ENCODE measurements around the gene ARRDC2. TPM values are rescaled to one million over a fixed set of nuclear protein-coding genes. Genes with fewer than 3 reads are reported as not detected.

ARRDC2 gene
- total RNA-seq, 5 donors from 2014 or later (not counting 1 experiment from before 2014, with no cell fraction given) = 163 to 195 (median 188) TPM

DNA sequence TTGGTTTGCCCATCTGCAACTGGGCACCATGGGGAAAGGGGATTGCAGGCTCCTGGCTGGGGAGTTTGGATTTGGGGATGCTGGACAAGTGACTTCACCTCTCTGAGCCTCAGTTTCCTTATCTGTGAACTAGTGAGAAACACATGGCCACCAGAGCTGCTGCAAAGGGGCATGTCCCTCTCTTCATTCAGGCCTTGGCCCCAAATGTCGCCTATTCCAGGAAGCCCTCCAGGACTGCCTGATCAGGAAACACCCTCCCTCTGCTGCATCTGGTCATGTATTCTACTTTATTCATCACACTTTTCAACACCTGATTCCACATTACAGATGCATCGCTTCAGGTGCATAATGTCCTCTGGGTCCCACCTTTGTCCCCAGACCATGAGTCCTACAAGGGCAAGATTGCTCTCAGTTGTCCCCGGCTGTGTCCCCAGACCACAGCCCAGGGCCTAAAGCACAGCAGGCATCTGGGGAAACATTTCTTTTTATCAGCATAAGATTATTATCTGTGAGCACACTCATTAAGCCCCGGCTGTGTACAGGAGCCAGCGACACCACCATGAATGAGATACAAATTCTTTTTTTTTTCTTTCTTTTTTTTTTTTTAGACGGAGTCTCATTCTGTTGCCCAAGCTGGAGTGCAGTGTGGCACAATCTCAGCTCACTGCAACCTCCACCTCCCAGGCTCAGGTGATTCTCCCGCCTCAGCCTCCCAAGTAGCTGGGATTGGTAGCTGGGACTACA, 37.5 kb downstream of the ARRDC2 start:
- H3K27me3 Mint-ChIP-seq = no peaks in the 10 kb centered on the region
- peak overlapping the region; percentile 89 to 95 for H3K27ac Mint-ChIP-seq
- ATAC-seq (replicated peaks in 1 of 4) = peak in 3 of 4 experiments; percentile 6 to 25 (median 9)
- Histone ChIP-seq H3K27ac (ENCODE audit: low read length) (peak overlapping the region; percentile 84), H3K4me3 (ENCODE audit: control insufficient read depth in 1 of 2, extremely low read depth in 1 of 2, low read length in 1 of 2) (peak overlapping the region; percentile 50 to 66), H3K27me3 (replicated peaks in 1 of 2; ENCODE audit: control insufficient read depth in 2 of 2, extremely low read depth in 1 of 2, insufficient read depth in 2 of 2, low read length in 1 of 2) (peaks cover 0 to 3% of the 10 kb centered on the region in 2 experiments), H3K4me1 (ENCODE audit: control insufficient read depth in 1 of 2, extremely low read depth in 1 of 2, insufficient read depth in 2 of 2, low read length in 2 of 2) (peaks cover 17 to 41% of the 10 kb centered on the region in 2 experiments), H3K36me3 (ENCODE audit: control insufficient read depth in 2 of 2, extremely low read depth in 1 of 2, insufficient read depth in 1 of 2, low read length in 1 of 2) (no peaks in the 10 kb centered on the region), H3K9me3 (no peaks in the 10 kb centered on the region)
- H3K4me3 Mint-ChIP-seq = peak overlapping the region; percentile 60 to 75 (median 74)
- 51% methylated on average over 2 of the region's 7 CpGs for WGBS (ENCODE audit: insufficient coverage)
- no peaks in the 10 kb centered on the region for H3K36me3 Mint-ChIP-seq
- H3K9me3 Mint-ChIP-seq = no peaks in the 10 kb centered on the region
- DNase-seq = no peak
- H3K4me1 Mint-ChIP-seq = peaks cover 47 to 67% (median 47%) of the 10 kb centered on the region in 3 donors
- POLR2A ChIA-PET = interaction anchor here in 1 of 2 donors (0.6 to 0.7 kb wide), 2 partner anchors 37 to 234 kb away, joined by 3 to 6 read pairs; partner anchors contain the start of gene ARRDC2
- CTCF ChIA-PET = interaction anchor here (0.6 to 1.2 kb wide), 8 partner anchors 10 to 1583 kb away, joined by 3 to 8 read pairs (median 4); partner anchors contain the start of genes IL12RB1 (in 1 of the 2), RPL18A (in 1 of the 2) and SSBP4 (in 1 of the 2)

DNA sequence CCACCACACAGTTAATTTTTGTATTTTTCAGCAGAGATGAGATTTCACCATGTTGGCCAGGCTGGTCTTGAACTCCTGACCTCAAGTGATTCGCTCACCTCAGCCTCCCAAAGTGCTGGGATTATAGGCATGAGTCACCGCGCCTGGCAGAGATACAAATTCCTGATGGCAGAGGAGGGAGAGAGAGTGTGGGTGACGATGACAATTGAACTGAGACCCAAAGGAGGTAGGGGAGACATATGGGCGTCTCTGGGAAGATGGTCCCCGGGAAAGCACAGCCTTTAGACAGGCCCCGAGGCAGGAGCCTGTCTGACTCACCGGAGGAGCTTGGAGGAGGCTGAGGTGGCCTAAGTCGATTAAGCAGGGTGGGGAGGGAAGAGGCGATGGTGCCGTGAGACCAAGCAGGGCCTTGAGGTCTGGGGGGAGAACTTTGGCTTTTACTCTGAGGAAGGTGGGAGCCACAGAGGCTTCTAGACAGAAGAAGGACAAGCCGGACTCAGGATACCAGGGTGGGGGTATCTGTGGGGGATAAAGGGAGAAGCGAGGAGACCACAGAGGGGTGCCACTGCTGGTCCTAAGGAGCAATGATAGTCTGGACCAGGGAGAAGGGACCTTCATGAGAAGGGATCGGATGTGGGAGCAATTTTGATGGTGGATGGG, 38.2 kb downstream of the ARRDC2 start:
- H3K27me3 Mint-ChIP-seq = no peaks in the 10 kb centered on the region
- ChIA-PET POLR2A (interaction anchor here in 1 of 2 donors (1.1 to 1.2 kb wide), 2 partner anchors 9 to 36 kb away, joined by 3 read pairs; no protein-coding TSS in a partner anchor), CTCF (interaction anchor here in 1 of 2 donors (0.7 kb wide), 1 partner anchor 32 kb away, joined by 5 read pairs; no protein-coding TSS in a partner anchor)
- no peaks in the 10 kb centered on the region for H3K9me3 Mint-ChIP-seq
- no peaks in the 10 kb centered on the region for H3K36me3 ChIP-seq (ENCODE audit: control insufficient read depth in 2 of 2, extremely low read depth in 1 of 2, insufficient read depth in 1 of 2, low read length in 1 of 2)
- peak overlapping the region in 1 of 3 donors; percentile 60 for H3K4me3 Mint-ChIP-seq
- H3K27me3 ChIP-seq (replicated peaks in 1 of 2; ENCODE audit: control insufficient read depth in 2 of 2, extremely low read depth in 1 of 2, insufficient read depth in 2 of 2, low read length in 1 of 2) = peaks cover 0 to 3% of the 10 kb centered on the region in 2 experiments
- H3K4me3 ChIP-seq (ENCODE audit: control insufficient read depth in 1 of 2, extremely low read depth in 1 of 2, low read length in 1 of 2) = no peak overlapping the region
- H3K4me1 ChIP-seq (ENCODE audit: control insufficient read depth in 1 of 2, extremely low read depth in 1 of 2, insufficient read depth in 2 of 2, low read length in 2 of 2) = peaks cover 21 to 46% of the 10 kb centered on the region in 2 experiments
- H3K36me3 Mint-ChIP-seq = no peaks in the 10 kb centered on the region
- DNase-seq = no peak
- H3K27ac Mint-ChIP-seq = peak overlapping the region; percentile 89 to 95
- ATAC-seq (replicated peaks in 1 of 4) = no peak
- no peaks in the 10 kb centered on the region for H3K9me3 ChIP-seq
- H3K4me1 Mint-ChIP-seq = peaks cover 51 to 72% (median 54%) of the 10 kb centered on the region in 3 donors
- WGBS (ENCODE audit: insufficient coverage) = 94% methylated on average over 11 of the region's 14 CpGs
- H3K27ac ChIP-seq (ENCODE audit: low read length) = no peak overlapping the region

DNA sequence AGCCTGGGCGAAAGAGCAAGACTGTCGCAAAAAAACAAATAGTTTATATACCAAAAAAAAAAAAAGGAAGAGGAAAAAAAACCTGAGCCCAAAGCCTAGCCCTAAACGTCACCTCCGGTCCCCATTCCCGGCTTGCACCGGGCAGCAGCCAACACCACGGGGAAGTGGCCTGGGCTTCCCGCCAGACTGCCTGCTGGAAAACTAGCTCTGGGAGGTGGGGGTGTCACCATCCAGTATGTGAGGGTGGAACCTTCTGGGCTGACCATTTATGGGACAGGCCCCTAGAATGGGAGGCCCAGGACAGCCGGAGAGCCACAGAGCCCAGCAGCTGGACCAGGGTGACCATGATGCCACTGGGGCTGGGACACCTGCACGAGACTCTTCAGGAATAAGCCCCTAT, 41.4 kb downstream of the ARRDC2 start:
- ATAC-seq (replicated peaks in 1 of 4) (no peak), DNase-seq (no peak)
- no peaks in the 10 kb centered on the region for H3K36me3 ChIP-seq (ENCODE audit: control insufficient read depth in 2 of 2, extremely low read depth in 1 of 2, insufficient read depth in 1 of 2, low read length in 1 of 2)
- H3K4me3 Mint-ChIP-seq = no peak overlapping the region
- H3K27me3 ChIP-seq (replicated peaks in 1 of 2; ENCODE audit: control insufficient read depth in 2 of 2, extremely low read depth in 1 of 2, insufficient read depth in 2 of 2, low read length in 1 of 2) = peaks cover 0 to 3% of the 10 kb centered on the region in 2 experiments
- H3K4me3 ChIP-seq (ENCODE audit: control insufficient read depth in 1 of 2, extremely low read depth in 1 of 2, low read length in 1 of 2) = no peak overlapping the region
- H3K4me1 Mint-ChIP-seq = peaks cover 44 to 52% (median 51%) of the 10 kb centered on the region in 3 donors
- H3K9me3 ChIP-seq = no peaks in the 10 kb centered on the region
- WGBS (ENCODE audit: insufficient coverage) = 98% methylated on average over 7 of the region's 10 CpGs
- H3K27me3 Mint-ChIP-seq = no peaks in the 10 kb centered on the region
- POLR2A ChIA-PET = no interaction called here
- H3K9me3 Mint-ChIP-seq = no peaks in the 10 kb centered on the region
- H3K36me3 Mint-ChIP-seq = no peaks in the 10 kb centered on the region
- CTCF ChIA-PET = no interaction called here
- peaks cover 15 to 37% of the 10 kb centered on the region in 2 experiments for H3K4me1 ChIP-seq (ENCODE audit: control insufficient read depth in 1 of 2, extremely low read depth in 1 of 2, insufficient read depth in 2 of 2, low read length in 2 of 2)
- no peak overlapping the region for H3K27ac ChIP-seq (ENCODE audit: low read length)
- H3K27ac Mint-ChIP-seq = peak overlapping the region; percentile 46 to 58

DNA sequence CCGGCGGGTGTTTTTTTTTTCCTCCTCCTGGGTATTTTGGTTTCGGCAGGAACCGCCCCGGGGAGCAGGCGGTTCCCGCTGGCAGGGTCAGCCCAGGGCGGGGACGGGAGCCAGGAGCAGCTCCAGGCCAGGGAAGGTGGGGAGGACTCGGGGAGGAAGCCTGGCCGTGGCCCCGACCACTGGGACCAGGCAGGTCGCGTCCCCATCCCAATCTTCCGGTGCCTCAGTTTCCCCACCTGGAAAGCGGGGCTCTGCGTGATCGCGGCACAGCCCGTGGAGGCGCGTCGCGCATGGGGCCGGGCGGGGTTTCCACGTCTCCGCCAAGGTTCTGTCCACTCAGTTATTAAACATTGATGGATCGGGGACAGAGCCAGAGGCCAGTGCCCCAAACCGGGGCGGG, 43.9 kb downstream of the ARRDC2 start:
- ATAC-seq (replicated peaks in 1 of 4) (no peak), DNase-seq (no peak)
- Mint-ChIP-seq H3K4me1 (peaks cover 22 to 30% (median 27%) of the 10 kb centered on the region in 3 donors), H3K27me3 (no peaks in the 10 kb centered on the region), H3K9me3 (no peaks in the 10 kb centered on the region), H3K4me3 (no peak overlapping the region), H3K36me3 (no peaks in the 10 kb centered on the region), H3K27ac (no peak overlapping the region)
- no peaks in the 10 kb centered on the region for H3K36me3 ChIP-seq (ENCODE audit: control insufficient read depth in 2 of 2, extremely low read depth in 1 of 2, insufficient read depth in 1 of 2, low read length in 1 of 2)
- POLR2A ChIA-PET = no interaction called here
- no peaks in the 10 kb centered on the region for H3K27me3 ChIP-seq (replicated peaks in 1 of 2; ENCODE audit: control insufficient read depth in 2 of 2, extremely low read depth in 1 of 2, insufficient read depth in 2 of 2, low read length in 1 of 2)
- WGBS (ENCODE audit: insufficient coverage) = 83% methylated on average over 27 of the region's 31 CpGs
- H3K4me1 ChIP-seq (ENCODE audit: control insufficient read depth in 1 of 2, extremely low read depth in 1 of 2, insufficient read depth in 2 of 2, low read length in 2 of 2) = peaks cover 7 to 14% of the 10 kb centered on the region in 2 experiments
- H3K4me3 ChIP-seq (ENCODE audit: control insufficient read depth in 1 of 2, extremely low read depth in 1 of 2, low read length in 1 of 2) = no peak overlapping the region
- H3K27ac ChIP-seq (ENCODE audit: low read length) = no peak overlapping the region
- no peaks in the 10 kb centered on the region for H3K9me3 ChIP-seq
- CTCF ChIA-PET = no interaction called here

DNA sequence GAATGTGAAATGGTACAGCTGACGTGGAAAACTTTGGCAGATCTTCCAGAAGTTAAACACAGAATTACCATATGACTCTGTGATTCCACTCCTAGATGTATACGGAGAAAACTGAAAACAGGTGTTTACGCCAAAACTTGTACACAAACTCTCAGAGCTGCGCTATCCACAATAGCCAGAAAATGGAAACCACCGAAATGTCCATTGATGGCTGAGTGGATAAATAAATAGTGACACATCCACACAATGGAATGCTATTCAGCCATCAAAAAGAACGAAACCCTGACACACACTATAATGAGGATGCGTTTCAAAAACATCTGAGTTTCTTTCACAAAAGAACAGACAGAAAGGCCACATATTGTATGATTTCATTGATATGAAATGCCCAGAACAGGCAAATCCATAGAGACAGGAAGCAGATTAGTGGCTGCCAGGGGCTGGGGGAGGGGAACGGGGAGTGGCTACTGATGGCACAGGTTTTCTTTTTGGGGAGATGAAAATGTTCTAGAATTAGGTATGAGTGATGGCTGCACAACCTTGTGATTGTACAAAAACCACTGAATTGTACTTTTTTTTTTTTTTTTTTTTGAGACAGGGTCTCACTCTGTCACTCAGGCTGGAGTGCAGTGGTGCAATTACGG, 45.7 kb downstream of the ARRDC2 start:
- peak overlapping the region; percentile 19 to 23 for H3K27ac Mint-ChIP-seq
- ChIA-PET POLR2A (interaction anchor here in 1 of 2 donors (0.7 to 1.1 kb wide), 2 partner anchors 43 to 766 kb away, joined by 3 to 4 read pairs; no protein-coding TSS in a partner anchor), CTCF (interaction anchor here in 1 of 2 donors (0.6 kb wide), 1 partner anchor 62 kb away, joined by 3 read pairs; no protein-coding TSS in a partner anchor)
- Histone ChIP-seq H3K4me1 (ENCODE audit: control insufficient read depth in 1 of 2, extremely low read depth in 1 of 2, insufficient read depth in 2 of 2, low read length in 2 of 2) (peaks cover 7 to 27% of the 10 kb centered on the region in 2 experiments), H3K9me3 (no peaks in the 10 kb centered on the region), H3K27ac (ENCODE audit: low read length) (no peak overlapping the region), H3K27me3 (replicated peaks in 1 of 2; ENCODE audit: control insufficient read depth in 2 of 2, extremely low read depth in 1 of 2, insufficient read depth in 2 of 2, low read length in 1 of 2) (no peaks in the 10 kb centered on the region), H3K36me3 (ENCODE audit: control insufficient read depth in 2 of 2, extremely low read depth in 1 of 2, insufficient read depth in 1 of 2, low read length in 1 of 2) (no peaks in the 10 kb centered on the region), H3K4me3 (ENCODE audit: control insufficient read depth in 1 of 2, extremely low read depth in 1 of 2, low read length in 1 of 2) (no peak overlapping the region)
- 14% methylated on average over 1 of the region's 9 CpGs for WGBS (ENCODE audit: insufficient coverage)
- no peak overlapping the region for H3K4me3 Mint-ChIP-seq
- no peaks in the 10 kb centered on the region for H3K36me3 Mint-ChIP-seq
- peak in 5 of 35 experiments; percentile 12 to 28 (median 25) for DNase-seq
- no peaks in the 10 kb centered on the region for H3K27me3 Mint-ChIP-seq
- no peaks in the 10 kb centered on the region for H3K9me3 Mint-ChIP-seq
- ATAC-seq (replicated peaks in 1 of 4) = no peak
- H3K4me1 Mint-ChIP-seq = peaks cover 31 to 40% (median 31%) of the 10 kb centered on the region in 3 donors

Measured in T-cell (primary cell).